Neural cell (in vitro differentiated cells): ENCODE results near the gene JPH4.

Source experiments
- EP300 ChIP-seq: fragments of 450-650 bp; conservative IDR thresholded peaks from 2 replicates; pipeline ENCODE4 v1.6.1; 2014; ENCODE audit warnings: antibody characterized with exemption, mild to moderate bottlenecking, moderate library complexity; ENCODE audit not compliant: poor library complexity, severe bottlenecking
- EZH2 ChIP-seq: fragments of 200-600, 300-800 bp; shearing (Covaris generic), sonication (generic); IDR thresholded peaks from 2 replicates; pipeline ENCODE4 v1.6.1; 2014; ENCODE audit warnings: antibody characterized with exemption, low read length, borderline replicate concordance, mild to moderate bottlenecking; ENCODE audit not compliant: insufficient read depth, poor library complexity, severe bottlenecking
- TF ChIP-seq, protein P1 (sequence below): fragments of 450-650 bp; IDR thresholded peaks from 2 replicates; pipeline ENCODE4 v1.5.1; 2014; ENCODE audit warnings: antibody characterized with exemption, mild to moderate bottlenecking, moderate library complexity; ENCODE audit not compliant: poor library complexity, severe bottlenecking

DNA sequence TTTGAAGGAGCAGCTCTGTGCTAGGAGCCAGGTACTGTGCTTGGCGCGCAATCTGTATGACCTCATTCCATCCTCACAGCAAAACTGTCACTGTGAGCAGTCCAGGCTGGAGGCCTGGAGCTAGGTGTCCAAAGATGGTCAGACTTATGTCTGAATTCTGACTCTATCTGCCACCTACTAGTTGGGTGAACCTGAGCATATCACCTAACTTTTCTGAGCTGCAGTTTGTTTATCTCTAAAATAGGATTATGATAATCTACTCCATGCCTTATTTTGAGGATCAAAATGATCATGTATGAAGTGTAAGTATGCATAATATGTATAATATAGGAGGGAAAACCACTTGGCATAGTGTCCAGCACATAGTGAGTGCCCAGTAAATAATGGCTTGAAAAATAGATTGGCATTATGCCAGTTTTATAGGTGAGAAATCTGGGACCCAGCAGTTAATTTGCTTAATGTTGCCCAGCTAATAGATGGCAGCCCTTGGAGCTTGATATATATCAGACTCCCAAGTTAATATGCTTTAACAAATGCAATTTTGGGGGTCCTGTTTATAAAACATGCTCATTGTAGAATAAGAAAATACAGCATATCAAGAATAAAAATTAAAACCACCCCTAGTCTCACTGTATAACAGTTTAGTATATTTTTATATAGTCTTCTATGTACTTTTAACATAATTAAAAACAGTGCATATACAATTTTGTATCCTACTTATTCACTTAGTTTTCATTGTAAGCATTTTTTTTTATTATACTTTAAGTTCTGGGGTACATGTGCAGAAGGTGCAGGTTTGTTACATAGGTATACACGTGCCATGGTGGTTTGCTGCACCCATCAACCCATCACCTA is 4.5 kb upstream of the JPH4 start:
- TF ChIP-seq, protein P1, sequence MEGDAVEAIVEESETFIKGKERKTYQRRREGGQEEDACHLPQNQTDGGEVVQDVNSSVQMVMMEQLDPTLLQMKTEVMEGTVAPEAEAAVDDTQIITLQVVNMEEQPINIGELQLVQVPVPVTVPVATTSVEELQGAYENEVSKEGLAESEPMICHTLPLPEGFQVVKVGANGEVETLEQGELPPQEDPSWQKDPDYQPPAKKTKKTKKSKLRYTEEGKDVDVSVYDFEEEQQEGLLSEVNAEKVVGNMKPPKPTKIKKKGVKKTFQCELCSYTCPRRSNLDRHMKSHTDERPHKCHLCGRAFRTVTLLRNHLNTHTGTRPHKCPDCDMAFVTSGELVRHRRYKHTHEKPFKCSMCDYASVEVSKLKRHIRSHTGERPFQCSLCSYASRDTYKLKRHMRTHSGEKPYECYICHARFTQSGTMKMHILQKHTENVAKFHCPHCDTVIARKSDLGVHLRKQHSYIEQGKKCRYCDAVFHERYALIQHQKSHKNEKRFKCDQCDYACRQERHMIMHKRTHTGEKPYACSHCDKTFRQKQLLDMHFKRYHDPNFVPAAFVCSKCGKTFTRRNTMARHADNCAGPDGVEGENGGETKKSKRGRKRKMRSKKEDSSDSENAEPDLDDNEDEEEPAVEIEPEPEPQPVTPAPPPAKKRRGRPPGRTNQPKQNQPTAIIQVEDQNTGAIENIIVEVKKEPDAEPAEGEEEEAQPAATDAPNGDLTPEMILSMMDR, result no peak
- no peak for TF ChIP-seq EZH2
- no peak for TF ChIP-seq EP300
